Heart left ventricle (tissue), 16 donors: ENCODE results near the gene PIK3IP1. TPM values are rescaled to one million over a fixed set of nuclear protein-coding genes. Genes with fewer than 3 reads are reported as not detected.
"Not testable (repeated sequence)": the region's sequence is repeated elsewhere in the genome, so short reads cannot be mapped to it uniquely, and the experiment has no call there.

Experiments used
- ATAC-seq, 4 donors: fragments of 200-7000 bp; cut with Tn5 transposase; one replicate each; pipeline ENCODE4 v1.9.1; 2020 to 2022; ENCODE audit warnings: moderate library complexity in 4 of 4, mild to moderate bottlenecking in 3 of 4, moderate number of reproducible peaks in 1 of 4
- DNase-seq, 5 donors: peaks; one replicate each; pipeline ENCODE4 v3.0.0-alpha.2; 2020
- H3K27ac ChIP-seq, 12 donors: fragments of 200-600 bp; sonication (generic) in 4 of 12; one replicate each; pipeline versions ENCODE4 v1.5.0 to v1.8.0; 2016 to 2022; ENCODE audit warnings: mild to moderate bottlenecking in 2 of 12
- H3K27me3 ChIP-seq, 9 donors: fragments of 200-600 bp; sonication (generic) in 2 of 9; one replicate each; pipeline versions ENCODE4 v1.5.1 to v1.8.0; 2016 to 2022; ENCODE audit warnings: mild to moderate bottlenecking in 3 of 9
- H3K36me3 ChIP-seq, 9 donors: fragments of 200-600 bp; sonication (generic) in 2 of 9; one replicate each; pipeline versions ENCODE4 v1.5.0 to v1.8.0; 2018 to 2022; ENCODE audit warnings: mild to moderate bottlenecking in 2 of 9
- H3K4me1 ChIP-seq, 12 donors: fragments of 200-600 bp; sonication (generic) in 4 of 12; one replicate each; pipeline versions ENCODE4 v1.5.0 to v1.8.0; 2016 to 2022; ENCODE audit warnings: mild to moderate bottlenecking in 3 of 12
- H3K4me3 ChIP-seq, 12 donors: fragments of 200-600 bp; sonication (generic) in 4 of 12; one replicate each; pipeline versions ENCODE4 v1.5.0 to v1.8.0; 2017 to 2022; ENCODE audit warnings: mild to moderate bottlenecking in 9 of 12, moderate library complexity in 4 of 12
- H3K9me3 ChIP-seq, 12 donors: fragments of 200-600 bp; sonication (generic) in 4 of 12; one replicate each; pipeline versions ENCODE4 v1.5.0 to v1.8.0; 2016 to 2022; ENCODE audit warnings: mild to moderate bottlenecking in 1 of 12
- POLR2A ChIP-seq, 2 donors: fragments of 450-650 bp; IDR thresholded peaks; one replicate each; pipeline ENCODE4 v1.6.1; 2017; ENCODE audit warnings: antibody characterized with exemption in 2 of 2, mild to moderate bottlenecking in 2 of 2, moderate library complexity in 2 of 2
- WGBS, 4 donors: extraction: QIAGEN DNeasy Blood & Tissue Kit in 2 of 4; methylation state at CpG; one replicate each; pipeline versions ENCODE4 v1.1.5 to v1.1.7; 2013 to 2018; 5-methylcytosine and 5-hydroxymethylcytosine counted together
- intact Hi-C, 10 donors: fragments of 100-400 bp; cut with DNase I; formaldehyde crosslinking; loops; one replicate each; pipeline versions ENCODE4 v1.11.1 to v1.14.2; 2022
- polyA plus RNA-seq, 2 donors: library from polyadenylated mRNA; stranded (reverse); fragments of 200-250 nt; gene quantifications; one replicate each; pipeline ENCODE4 v1.2.3, GENCODE V29; 2013
- total RNA-seq, 9 donors: library from RNA; depleted of rRNA in 2 of 9; stranded (reverse); fragments of >200 nt in 2 of 9; fragmentation: NEBNext Ultra II Directional in 3 of 9; extraction: Animal tissue kit (Norgen Biotek cat#: 25700) in 3 of 9; gene quantifications; one replicate each; pipeline versions ENCODE4 v1.1.0 to v1.2.4, GENCODE V29; 2016 to 2023
- TF ChIP-seq, protein P1 (sequence below), 12 donors: fragments of 200-600 bp; sonication (generic) in 4 of 12; IDR thresholded peaks; one replicate each; pipeline versions ENCODE4 v1.5.0 to v1.8.0; 2018 to 2022; ENCODE audit warnings: antibody characterized with exemption in 12 of 12, mild to moderate bottlenecking in 5 of 12
- donor health status: ischemic (EF 13 %, LVEDD 7.1; RV severe dilation, severe dysfunction).
- donor health status: healthy with polysubstance abuse.
- donor health status: DM: no; HTN: yes; CAD: no.
- donor health status: DM: no; HTN: no; CAD: no.
- donor health status: ischemic (EF 25% LVEDD 6.9; RV normal size, moderate dysfunction).
- donor health status: ischemic (EF 25% LVEDD 5.7; RV mildly dilated, moderate dysfunction).
- donor health status: healthy.
- donor health status: DM: yes; HTN: yes; CAD: no.
- donor health status: ischemic (EF 35%, LVEDD 5.7; RV mildly dilated, moderate dysfunction).
- donor health status: nonischemic (EF 11% LVEDD 7.7; RV severe dilation, severe dysfunction).
- donor health status: DM: yes; HTN: yes; CAD: no.
- donor health status: PGD.
- donor health status: ischemic (EF 29% LVEDD 5.4; RV normal size, mild dysfunction).
- donor health status: nonischemic (EF 23%, LVEDD 6.1; RV moderate dilation, normal function).

PIK3IP1 gene
- total and polyA plus RNA-seq, 11 donors, result 3.8 to 40.7 (median 16.9) TPM

DNA sequence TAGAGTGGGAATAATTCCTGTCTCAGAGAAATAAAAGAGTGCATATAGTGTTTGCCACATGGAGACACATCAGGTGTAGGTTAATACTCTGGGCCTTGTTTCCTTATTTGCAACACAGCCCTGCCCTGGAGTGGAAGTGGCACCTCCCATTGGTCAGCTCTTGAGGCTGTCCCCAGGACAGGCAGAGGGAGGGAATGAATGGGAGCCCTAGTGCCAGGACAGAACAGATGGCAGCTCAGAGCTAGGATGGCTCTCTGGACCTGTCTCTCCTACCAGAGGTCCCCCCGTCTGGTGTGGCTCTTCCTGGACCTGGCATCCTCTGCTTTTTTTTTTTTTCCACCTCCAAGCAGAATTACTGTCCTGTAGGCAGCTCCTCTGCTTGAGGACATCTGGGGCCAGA lies 44.6 kb downstream of the PIK3IP1 start:
- Histone ChIP-seq H3K36me3 (peaks cover 0 to 16% (median 0%) of the 10 kb centered on the region in 9 donors), H3K4me3 (peak overlapping the region in 11 of 12 donors; percentile 40 to 76 (median 57)), H3K9me3 (no peaks in the 10 kb centered on the region), H3K4me1 (peaks cover 8 to 56% (median 41%) of the 10 kb centered on the region in 12 donors), H3K27ac (peak overlapping the region in 6 of 12 donors; percentile 60 to 72 (median 69)), H3K27me3 (no peaks in the 10 kb centered on the region)
- DNase-seq (no peak), ATAC-seq (peak in 3 of 4 donors; percentile 7 to 23 (median 13))
- intact Hi-C loops, result no loop called here
- WGBS, 4 donors, result 20 to 35% (median 29%) methylated on average over 1 of the region's 1 CpG
- TF ChIP-seq, protein P1, sequence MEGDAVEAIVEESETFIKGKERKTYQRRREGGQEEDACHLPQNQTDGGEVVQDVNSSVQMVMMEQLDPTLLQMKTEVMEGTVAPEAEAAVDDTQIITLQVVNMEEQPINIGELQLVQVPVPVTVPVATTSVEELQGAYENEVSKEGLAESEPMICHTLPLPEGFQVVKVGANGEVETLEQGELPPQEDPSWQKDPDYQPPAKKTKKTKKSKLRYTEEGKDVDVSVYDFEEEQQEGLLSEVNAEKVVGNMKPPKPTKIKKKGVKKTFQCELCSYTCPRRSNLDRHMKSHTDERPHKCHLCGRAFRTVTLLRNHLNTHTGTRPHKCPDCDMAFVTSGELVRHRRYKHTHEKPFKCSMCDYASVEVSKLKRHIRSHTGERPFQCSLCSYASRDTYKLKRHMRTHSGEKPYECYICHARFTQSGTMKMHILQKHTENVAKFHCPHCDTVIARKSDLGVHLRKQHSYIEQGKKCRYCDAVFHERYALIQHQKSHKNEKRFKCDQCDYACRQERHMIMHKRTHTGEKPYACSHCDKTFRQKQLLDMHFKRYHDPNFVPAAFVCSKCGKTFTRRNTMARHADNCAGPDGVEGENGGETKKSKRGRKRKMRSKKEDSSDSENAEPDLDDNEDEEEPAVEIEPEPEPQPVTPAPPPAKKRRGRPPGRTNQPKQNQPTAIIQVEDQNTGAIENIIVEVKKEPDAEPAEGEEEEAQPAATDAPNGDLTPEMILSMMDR (IDR thresholded peaks at IDR 0.05), result no peak
- no peak for TF ChIP-seq POLR2A (IDR thresholded peaks at IDR 0.05)

DNA sequence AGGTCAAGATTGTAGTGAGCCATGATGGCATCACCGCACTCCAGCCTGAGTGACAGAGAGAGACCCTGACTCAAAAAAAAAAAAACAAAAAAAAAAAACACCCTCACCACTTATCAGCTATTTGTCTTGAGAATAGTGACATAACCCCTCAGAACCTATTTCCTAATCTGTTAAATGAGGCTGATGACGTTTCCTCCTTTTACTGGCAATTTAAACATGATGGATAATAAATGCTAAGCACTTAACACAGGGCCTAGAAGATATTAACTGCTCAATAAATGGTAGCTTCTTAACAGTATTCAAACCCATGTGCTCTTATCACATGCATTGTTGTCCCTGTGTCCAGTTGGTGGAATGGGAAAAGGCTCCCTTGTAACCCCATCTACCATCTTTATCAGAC lies 45.6 kb downstream of the PIK3IP1 start:
- peaks cover 0 to 23% (median 0%) of the 10 kb centered on the region in 9 donors for H3K36me3 ChIP-seq
- no peak overlapping the region for H3K27ac ChIP-seq
- TF ChIP-seq, protein P1 (IDR thresholded peaks at IDR 0.05), result no peak
- TF ChIP-seq POLR2A (IDR thresholded peaks at IDR 0.05), result no peak
- H3K9me3 ChIP-seq, result no peaks in the 10 kb centered on the region
- H3K4me1 ChIP-seq, result peaks cover 8 to 52% (median 37%) of the 10 kb centered on the region in 12 donors
- DNase-seq (no peak), ATAC-seq (no peak)
- no peak overlapping the region for H3K4me3 ChIP-seq
- intact Hi-C loops, result no loop called here
- H3K27me3 ChIP-seq, result no peaks in the 10 kb centered on the region
- 79 to 81% (median 80%) methylated on average over 2 of the region's 2 CpGs for WGBS, 4 donors

DNA sequence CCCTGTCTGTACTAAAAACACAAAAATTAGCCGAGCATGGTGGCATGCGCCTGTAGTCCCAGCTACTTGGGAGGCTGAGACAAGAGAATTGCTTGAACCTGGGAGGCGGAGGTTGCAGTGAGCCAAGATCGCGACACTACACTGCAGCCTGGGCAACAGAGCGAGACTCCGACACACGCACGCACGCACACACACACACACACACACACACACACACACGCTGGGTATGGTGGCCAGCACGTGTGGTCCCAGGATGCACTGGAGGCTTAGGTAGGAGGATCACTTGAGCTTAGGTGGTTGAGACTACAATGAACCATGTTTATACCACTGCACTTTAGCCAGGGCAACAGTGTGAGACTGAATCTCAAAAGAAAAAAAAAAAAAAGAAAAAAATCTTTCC lies 46.3 kb downstream of the PIK3IP1 start:
- Histone ChIP-seq H3K4me1 (peaks cover 8 to 45% (median 31%) of the 10 kb centered on the region in 12 donors), H3K36me3 (peaks cover 0 to 27% (median 0%) of the 10 kb centered on the region in 9 donors)
- H3K27ac ChIP-seq, H3K27me3 ChIP-seq, DNase-seq, H3K9me3 ChIP-seq, H3K4me3 ChIP-seq, intact Hi-C loops, ATAC-seq: not testable (repeated sequence)
- 75 to 95% (median 91%) methylated on average over 8 to 12 of the region's 12 CpGs for WGBS, 4 donors

DNA sequence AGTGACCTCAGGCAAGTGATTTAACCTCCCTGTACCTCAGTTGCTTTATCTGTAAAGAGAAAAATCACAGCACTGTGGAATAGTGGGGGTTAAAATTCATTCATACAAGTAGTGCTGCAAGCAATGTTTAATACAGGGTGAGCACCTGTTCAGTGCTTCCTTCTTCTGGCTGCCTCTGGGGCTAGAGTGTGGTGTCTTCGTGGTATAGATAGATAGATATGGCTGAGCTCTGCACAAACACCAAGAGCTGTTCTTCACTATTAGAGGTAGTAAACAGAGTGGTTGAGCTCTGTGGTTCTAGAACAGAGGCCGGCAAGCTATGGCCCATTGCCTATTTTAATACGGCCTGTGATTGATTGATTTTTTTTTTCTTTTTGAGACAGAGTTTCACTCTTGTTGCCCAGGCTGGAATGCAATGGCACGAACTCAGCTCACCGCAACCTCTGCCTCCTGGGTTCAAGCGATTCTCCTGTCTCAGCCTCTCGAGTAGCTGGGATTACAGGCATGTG lies 47.3 kb downstream of the PIK3IP1 start:
- DNase-seq (no peak), ATAC-seq (no peak)
- 92 to 98% (median 93%) methylated on average over 7 of the region's 7 CpGs for WGBS, 4 donors
- Histone ChIP-seq H3K27me3 (no peaks in the 10 kb centered on the region), H3K27ac (no peak overlapping the region), H3K36me3 (peaks cover 0 to 32% (median 3%) of the 10 kb centered on the region in 9 donors), H3K9me3 (no peaks in the 10 kb centered on the region), H3K4me3 (no peak overlapping the region), H3K4me1 (peaks cover 8 to 37% (median 24%) of the 10 kb centered on the region in 12 donors)
- intact Hi-C loops, result no loop called here
- TF ChIP-seq, protein P1 (IDR thresholded peaks at IDR 0.05), result no peak
- no peak for TF ChIP-seq POLR2A (IDR thresholded peaks at IDR 0.05)
